OCI-LY3 (cell line): ENCODE results near the gene LHCGR.

Experiments used
- H2AFZ ChIP-seq: fragments of 200-600, 300-600 bp; shearing (Covaris generic); 2 replicates; pipeline ENCODE4 v1.6.0; 2014; ENCODE audit warnings: antibody characterized with exemption, low read depth, low read length
- H3K27ac ChIP-seq: fragments of 200-600, 300-600 bp; sonication (generic); 2 replicates; pipeline ENCODE4 v1.5.1; 2014; ENCODE audit warnings: mild to moderate bottlenecking, low read length, moderate library complexity, mixed read lengths
- H3K27me3 ChIP-seq: fragments of 200-600, 300-600 bp; sonication (generic); 2 replicates; pipeline ENCODE4 v1.6.1; 2014; ENCODE audit warnings: low read depth, low read length, mixed read lengths
- H3K36me3 ChIP-seq: fragments of 200-600, 300-600 bp; sonication (generic); replicated peaks from 2 replicates; pipeline ENCODE3; 2014; ENCODE audit warnings: low read depth, low read length, mixed read lengths
- H3K4me1 ChIP-seq: fragments of 300-600, 200-600 bp; sonication (generic); 2 replicates; pipeline ENCODE4 v1.6.1; 2014; ENCODE audit warnings: low read length, mixed read lengths
- H3K4me2 ChIP-seq: fragments of 200-600, 300-600 bp; sonication (generic); 2 replicates; pipeline ENCODE4 v1.6.1; 2014; ENCODE audit warnings: low read length, mixed read lengths
- H3K4me3 ChIP-seq: fragments of 300-600, 200-600 bp; sonication (generic); 2 replicates; pipeline ENCODE4 v1.5.1; 2014; ENCODE audit warnings: antibody characterized with exemption, mild to moderate bottlenecking, low read length, moderate library complexity
- H3K79me2 ChIP-seq: fragments of 300-600, 200-600 bp; shearing (Covaris generic); 2 replicates; pipeline ENCODE4 v1.6.1; 2014; ENCODE audit warnings: mild to moderate bottlenecking, low read length, mixed read lengths
- H3K9ac ChIP-seq: fragments of 300-600, 200-600 bp; shearing (Covaris generic); 2 replicates; pipeline ENCODE4 v1.6.0; 2014; ENCODE audit warnings: mild to moderate bottlenecking, low read length, moderate library complexity
- H3K9me3 ChIP-seq: fragments of 200-600, 300-600 bp; shearing (Covaris generic); 2 replicates; pipeline ENCODE4 v1.6.1; 2014; ENCODE audit warnings: low read length, mixed read lengths; ENCODE audit not compliant: insufficient read depth
- H4K20me1 ChIP-seq: fragments of 200-600, 300-600 bp; sonication (generic); 2 replicates; pipeline ENCODE4 v1.6.1; 2016; ENCODE audit warnings: low read length, mixed read lengths; ENCODE audit not compliant: insufficient read depth
- CTCF ChIP-seq: fragments of 200-600, 300-600 bp; sonication (generic); IDR thresholded peaks from 2 replicates; pipeline ENCODE4 v1.5.1; 2014; ENCODE audit warnings: antibody characterized with exemption, low read length, low read depth
- EZH2phosphoT487 ChIP-seq: fragments of 200-600 bp; shearing (Covaris generic); IDR thresholded peaks from 2 replicates; pipeline ENCODE4 v1.6.1; 2018; ENCODE audit warnings: antibody characterized with exemption, mixed run types, low read depth

LHCGR gene

GRCh38 chr2:48685126-48685525, 70.4 kb downstream of the LHCGR start:
- no peak for TF ChIP-seq EZH2phosphoT487
- TF ChIP-seq CTCF = no peak
- Histone ChIP-seq H3K4me1 (no peaks in the 10 kb centered on the region), H3K4me2 (no peak overlapping the region), H3K36me3 (no peaks in the 10 kb centered on the region), H3K27ac (no peak overlapping the region), H3K79me2 (no peaks in the 10 kb centered on the region), H4K20me1 (no peaks in the 10 kb centered on the region), H2AFZ (no peak overlapping the region), H3K4me3 (no peak overlapping the region), H3K9ac (no peak overlapping the region), H3K9me3 (no peaks in the 10 kb centered on the region), H3K27me3 (no peaks in the 10 kb centered on the region)

DNA sequence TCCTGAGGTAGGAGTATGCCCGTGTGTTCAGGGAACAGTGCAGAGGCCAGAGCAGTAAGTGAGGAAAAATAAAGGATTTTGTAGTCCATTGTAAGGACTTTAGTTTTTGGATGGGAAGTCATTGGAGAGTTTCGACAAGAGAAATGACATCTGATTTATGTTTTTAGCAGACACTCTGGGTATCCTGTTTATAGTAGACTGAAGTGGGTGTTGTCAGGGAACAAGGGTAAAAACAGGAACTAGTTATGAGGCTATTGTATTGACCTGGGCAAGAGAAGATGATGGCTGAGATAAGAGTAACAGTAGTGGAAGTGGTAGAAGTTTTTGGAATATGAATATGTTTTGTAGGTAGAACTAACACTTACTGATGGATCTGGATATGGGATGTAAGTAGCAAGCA, 78.1 kb downstream of the LHCGR start:
- no peaks in the 10 kb centered on the region for H4K20me1 ChIP-seq
- no peak overlapping the region for H3K4me3 ChIP-seq
- H3K27me3 ChIP-seq = no peaks in the 10 kb centered on the region
- H3K9me3 ChIP-seq = no peaks in the 10 kb centered on the region
- H2AFZ ChIP-seq = no peak overlapping the region
- TF ChIP-seq CTCF (no peak), EZH2phosphoT487 (no peak)
- H3K9ac ChIP-seq = no peak overlapping the region
- no peaks in the 10 kb centered on the region for H3K79me2 ChIP-seq
- peaks cover 6% of the 10 kb centered on the region for H3K4me1 ChIP-seq
- no peaks in the 10 kb centered on the region for H3K36me3 ChIP-seq
- H3K4me2 ChIP-seq = no peak overlapping the region
- H3K27ac ChIP-seq = no peak overlapping the region

- H2AFZ ChIP-seq = no peak overlapping the region
- no peaks in the 10 kb centered on the region for H3K9me3 ChIP-seq
- no peak overlapping the region for H3K9ac ChIP-seq
- H3K27me3 ChIP-seq = no peaks in the 10 kb centered on the region
- no peak overlapping the region for H3K27ac ChIP-seq
- no peak overlapping the region for H3K4me2 ChIP-seq
- H4K20me1 ChIP-seq = no peaks in the 10 kb centered on the region
- peaks cover 6% of the 10 kb centered on the region for H3K4me1 ChIP-seq
- no peaks in the 10 kb centered on the region for H3K36me3 ChIP-seq
- no peaks in the 10 kb centered on the region for H3K79me2 ChIP-seq
- H3K4me3 ChIP-seq = no peak overlapping the region
- TF ChIP-seq EZH2phosphoT487 = no peak
- TF ChIP-seq CTCF = no peak
Measured at GRCh38 chr2:48674933-48675332, 80.6 kb downstream of the LHCGR start.

- no peaks in the 10 kb centered on the region for H3K36me3 ChIP-seq
- H4K20me1 ChIP-seq = no peaks in the 10 kb centered on the region
- no peak overlapping the region for H3K27ac ChIP-seq
- TF ChIP-seq EZH2phosphoT487 = no peak
- no peak for TF ChIP-seq CTCF
- no peak overlapping the region for H2AFZ ChIP-seq
- no peak overlapping the region for H3K9ac ChIP-seq
- H3K4me2 ChIP-seq = no peak overlapping the region
- peaks cover 10% of the 10 kb centered on the region for H3K4me1 ChIP-seq
- H3K27me3 ChIP-seq = no peaks in the 10 kb centered on the region
- no peak overlapping the region for H3K4me3 ChIP-seq
- H3K9me3 ChIP-seq = no peaks in the 10 kb centered on the region
- H3K79me2 ChIP-seq = no peaks in the 10 kb centered on the region
Measured at GRCh38 chr2:48673581-48673980, 81.9 kb downstream of the LHCGR start.
